Measurements from ENCODE around the gene REPIN1.
A peak's percentile ranks its signal among the peaks of the same experiment; 100 is the strongest.

The REPIN1 gene

GRCh38 chr7:150361807-150362621, 6.6 kb upstream of the REPIN1 start:
- no peak for DNase-seq

- no peak for DNase-seq
These were observed 5.3 kb upstream of the REPIN1 start for GRCh38 chr7:150363370-150363769.

DNA sequence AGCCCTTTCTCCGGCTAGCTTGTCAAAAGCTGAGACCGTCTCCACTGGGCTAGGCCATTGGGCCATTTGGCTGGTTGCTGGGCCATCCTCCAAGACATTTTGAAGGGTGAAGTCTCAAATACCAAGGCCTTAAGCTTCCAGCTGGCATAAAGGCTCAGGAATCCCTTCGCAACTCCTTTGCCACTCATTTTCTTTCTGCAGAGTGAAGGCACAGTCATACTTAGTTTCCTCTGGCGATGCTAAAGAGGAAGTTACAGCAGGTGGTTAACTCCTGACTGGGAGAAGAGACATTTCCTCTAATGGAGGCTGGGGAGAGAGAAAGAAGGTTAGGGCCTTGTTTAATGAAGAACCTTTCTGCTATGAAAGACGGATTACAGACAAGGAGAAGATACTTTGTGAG, 4.8 kb upstream of the REPIN1 start:
- no peak for DNase-seq

- no peak for DNase-seq
These were observed 3.4 kb upstream of the REPIN1 start for GRCh38 chr7:150365194-150365593.

- DNase-seq, result no peak
These were observed 2.8 kb upstream of the REPIN1 start for GRCh38 chr7:150365673-150366398.

GRCh38 chr7:150367677-150368095, 936 bp upstream of the REPIN1 start:
- no peak for DNase-seq

DNA sequence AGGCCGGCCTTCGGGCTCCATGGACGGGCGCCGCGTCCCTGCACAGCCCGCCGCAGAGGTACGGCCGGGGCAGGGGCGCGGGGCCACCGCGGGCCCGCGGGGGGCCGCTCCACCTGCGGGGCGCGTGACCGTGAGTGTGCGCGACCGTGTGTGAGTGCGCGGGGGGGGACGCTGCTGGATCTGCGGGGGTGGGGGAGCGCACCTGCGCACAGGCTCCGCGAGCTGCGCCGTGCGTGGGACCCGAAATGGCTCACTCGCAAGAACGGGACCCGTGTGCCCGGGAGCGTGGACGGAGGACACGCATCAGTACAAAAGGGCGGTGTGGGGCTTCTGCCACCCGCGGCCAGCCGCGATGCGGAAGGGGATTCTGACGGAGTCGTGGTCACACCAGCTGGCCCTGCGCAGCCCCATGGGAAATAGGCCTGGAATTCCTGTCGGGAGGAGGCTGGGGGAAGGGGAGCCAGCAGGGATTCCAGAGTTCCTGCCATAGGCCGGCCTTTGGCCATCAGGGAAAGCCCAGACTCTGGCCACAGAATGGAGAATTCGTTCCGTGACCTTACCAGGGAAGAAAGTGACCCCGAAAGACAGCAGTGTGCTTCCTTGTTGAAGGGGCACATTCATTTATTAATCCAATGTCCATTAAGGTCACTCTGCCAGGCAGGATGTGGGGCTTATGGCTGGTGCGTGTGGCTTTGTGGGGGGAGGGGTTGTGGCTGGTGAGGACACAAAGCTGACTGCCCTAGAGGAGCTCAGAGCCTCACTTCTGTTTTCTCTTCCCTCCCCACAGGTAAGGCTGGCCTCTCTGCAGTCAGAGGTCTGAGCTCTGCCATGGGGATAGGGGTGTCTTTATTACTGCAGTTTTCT, 494 bp downstream of the REPIN1 start:
- DNase-seq, result no peak

- no peak for DNase-seq
These were observed 1.3 kb downstream of the REPIN1 start for GRCh38 chr7:150369748-150370501.

- DNase-seq, result peak; percentile 70
These were observed 2.0 kb downstream of the REPIN1 start for GRCh38 chr7:150370612-150371071.

- DNase-seq, result no peak
These were observed 2.7 kb downstream of the REPIN1 start for GRCh38 chr7:150371131-150371995.

DNA sequence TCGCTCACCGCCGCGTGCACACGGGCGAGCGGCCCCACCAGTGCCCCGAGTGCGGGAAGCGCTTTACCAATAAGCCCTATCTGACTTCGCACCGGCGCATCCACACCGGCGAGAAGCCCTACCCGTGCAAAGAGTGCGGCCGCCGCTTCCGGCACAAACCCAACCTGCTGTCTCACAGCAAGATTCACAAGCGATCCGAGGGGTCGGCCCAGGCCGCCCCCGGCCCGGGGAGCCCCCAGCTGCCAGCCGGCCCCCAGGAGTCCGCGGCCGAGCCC, 3.3 kb downstream of the REPIN1 start:
- DNase-seq, result no peak

- DNase-seq, result no peak
These were observed 3.8 kb downstream of the REPIN1 start for GRCh38 chr7:150372271-150373048.

DNA sequence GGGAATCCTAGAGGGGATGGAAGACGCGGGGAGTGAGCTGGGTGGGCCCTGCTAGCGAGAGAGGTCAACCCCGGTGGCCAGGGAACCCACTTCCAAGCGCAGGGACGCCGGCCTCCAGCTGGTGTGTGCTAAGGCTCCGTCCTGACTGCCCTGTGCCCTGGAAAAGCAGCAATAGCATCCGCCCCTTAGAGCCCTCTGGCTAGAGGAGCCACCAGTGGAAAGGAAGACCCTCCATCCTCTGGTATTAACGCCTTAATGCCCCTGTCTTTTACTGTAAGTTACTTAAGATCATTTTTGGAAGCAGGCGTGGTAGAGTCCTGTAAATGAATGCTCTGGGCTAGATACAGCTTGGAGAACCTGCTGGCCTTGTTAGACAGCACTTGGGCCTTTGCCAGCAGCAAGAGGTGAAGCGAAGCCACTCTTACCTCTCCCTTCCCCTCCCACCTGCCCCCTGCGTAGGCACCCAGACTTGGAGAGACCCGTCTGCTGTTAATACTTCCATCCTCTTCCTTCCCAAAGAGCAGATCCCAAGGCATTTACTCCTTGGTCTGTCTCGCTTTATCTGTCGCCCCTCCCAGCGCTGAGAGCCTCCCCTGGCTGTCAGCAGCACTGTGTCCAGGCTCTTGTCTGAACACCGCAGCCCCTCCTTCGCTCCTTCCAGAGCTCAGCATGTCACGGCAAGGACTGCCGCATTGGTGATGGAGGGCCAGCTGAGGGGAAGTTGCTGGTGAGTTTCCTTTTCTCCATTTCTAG, 4.6 kb downstream of the REPIN1 start:
- DNase-seq, result no peak

DNA sequence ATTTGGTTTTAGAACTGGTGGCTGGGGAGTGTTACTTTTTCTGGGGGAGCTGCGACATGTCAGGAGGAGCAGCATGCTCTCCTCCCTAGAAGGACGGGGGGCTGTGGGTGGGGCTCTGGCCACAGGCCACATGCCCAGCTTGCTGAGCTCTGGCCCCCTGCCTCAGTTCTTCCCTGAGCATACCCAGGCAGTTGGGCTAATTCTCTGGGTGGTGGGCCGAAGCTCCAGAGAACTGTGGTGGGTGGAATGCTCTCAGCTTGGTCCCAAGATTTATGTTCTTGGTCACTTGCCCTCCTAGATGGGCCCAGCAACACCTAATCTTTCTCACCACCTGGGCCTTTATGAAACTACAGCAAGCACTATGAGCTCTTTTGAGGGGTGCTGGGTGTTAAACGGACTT, 5.4 kb downstream of the REPIN1 start:
- no peak for DNase-seq

DNA sequence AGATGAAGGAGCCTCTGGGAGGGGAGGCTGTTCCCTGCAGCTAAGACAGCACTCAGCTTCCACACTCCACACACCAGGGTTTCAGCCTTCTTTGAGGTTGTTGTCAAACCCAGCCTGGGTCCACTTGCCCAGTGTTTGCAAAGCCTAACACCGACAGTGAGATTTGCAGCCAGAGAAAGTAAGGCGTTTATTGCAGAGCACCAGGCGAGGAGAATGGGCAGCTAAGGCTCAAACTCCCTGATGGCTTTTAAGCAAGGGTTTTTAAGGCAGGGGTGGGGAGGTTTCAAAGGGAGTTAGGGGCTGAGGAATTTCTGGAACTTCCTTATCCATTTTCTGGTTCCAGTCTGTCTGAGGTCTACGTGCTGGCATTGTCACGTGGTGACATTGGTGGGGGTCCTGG, 5.8 kb downstream of the REPIN1 start:
- no peak for DNase-seq

GRCh38 chr7:150375662-150376521, 7.3 kb downstream of the REPIN1 start:
- DNase-seq, result no peak

DNA sequence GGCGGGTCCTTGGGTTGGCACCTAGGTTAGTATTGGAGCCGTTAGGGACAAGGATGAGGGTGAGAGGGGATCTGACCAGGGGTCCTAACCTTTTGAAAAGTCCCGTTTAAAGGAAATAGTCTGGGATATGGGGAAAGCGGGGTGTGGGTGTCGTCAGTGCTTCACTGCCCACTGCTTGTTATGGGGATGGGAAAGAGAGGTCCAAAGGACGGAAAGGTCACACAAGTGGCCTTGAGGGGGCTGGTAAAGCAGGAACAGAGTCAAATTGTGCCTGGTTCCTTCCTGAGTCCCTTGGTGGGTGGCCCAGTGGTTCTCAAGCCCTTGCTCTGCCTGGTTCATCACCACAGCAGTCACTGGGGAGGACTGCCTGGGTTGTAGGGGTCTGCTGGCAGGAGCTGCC, 7.9 kb downstream of the REPIN1 start:
- no peak for DNase-seq

- DNase-seq, result no peak
These were observed 8.6 kb downstream of the REPIN1 start for GRCh38 chr7:150377196-150377595.

DNA sequence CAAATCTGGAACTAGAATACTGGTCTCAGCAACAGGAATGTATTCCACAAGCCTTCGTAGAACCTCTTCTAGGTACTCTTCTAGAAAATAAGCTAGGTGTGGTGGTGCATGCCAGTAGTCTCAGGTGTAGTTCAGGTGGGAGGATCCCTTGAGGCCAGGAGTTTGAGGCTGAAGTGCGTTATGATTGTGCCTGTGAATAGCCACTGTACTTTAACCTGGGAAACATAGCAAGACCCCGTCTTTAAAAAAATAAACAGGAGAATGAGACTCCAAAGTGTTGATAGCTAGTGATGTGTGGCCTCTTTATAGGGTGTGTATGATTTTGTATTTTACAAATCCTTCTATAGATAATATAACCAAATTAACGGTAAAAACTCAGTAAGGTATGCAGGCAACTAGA, 9.0 kb downstream of the REPIN1 start:
- no peak for DNase-seq
